ENCODE measurements around the gene HYLS1.

DNA sequence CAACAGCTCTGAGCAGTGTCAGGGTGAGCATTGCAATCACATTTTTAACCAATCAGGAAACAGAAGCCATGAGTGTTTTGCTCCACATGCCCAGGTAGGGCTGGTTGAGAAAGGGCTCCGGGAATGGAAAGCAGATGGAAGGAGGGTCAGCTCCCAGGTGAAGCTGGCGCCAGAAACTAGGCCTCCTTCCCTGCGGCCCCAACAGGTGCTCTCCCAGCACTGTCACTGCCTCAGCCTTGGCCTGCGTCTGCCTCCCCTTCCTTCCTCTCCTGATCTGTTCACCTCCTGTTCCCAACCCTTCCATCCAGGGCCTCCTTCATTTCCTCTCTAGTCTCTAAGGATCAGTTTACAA is 53.8 kb downstream of the HYLS1 start:
- TF ChIP-seq CTCF (IDR thresholded peaks at IDR 0.05; ENCODE audit: low read length) (no peak), EZH2 (IDR thresholded peaks at IDR 0.05; ENCODE audit: borderline replicate concordance, low read length) (no peak)

All from OCI-LY1 (cell line).